Gastroesophageal sphincter (tissue), 3 donors: ENCODE results near the gene ADCY9.

Experiments used
- CTCF ChIP-seq, 4 experiments: fragments of 200-600 bp in 2 of 4; fragments of 450-650 bp in 2 of 4; sonication (generic) in 1 of 4; IDR thresholded peaks; one replicate each; pipeline ENCODE4 v1.5.1; 2017 to 2019; ENCODE audit warnings: antibody characterized with exemption in 4 of 4, mild to moderate bottlenecking in 2 of 4, moderate library complexity in 2 of 4
- EP300 ChIP-seq: sonication (generic); formaldehyde crosslinking; IDR thresholded peaks from one replicate; pipeline ENCODE4 v1.6.1; 2017; ENCODE audit warnings: antibody characterized with exemption, mild to moderate bottlenecking
- POLR2A ChIP-seq, 2 donors: fragments of 450-650 bp; IDR thresholded peaks; one replicate each; pipeline ENCODE4 v1.6.1; 2017; ENCODE audit warnings: antibody characterized with exemption in 2 of 2, mild to moderate bottlenecking in 2 of 2, moderate library complexity in 1 of 2

- TF ChIP-seq CTCF (IDR thresholded peaks at IDR 0.05) (no peak), EP300 (no peak), POLR2A (IDR thresholded peaks at IDR 0.05) (no peak)
Measured at GRCh38 chr16:4077174-4077649, 39.0 kb downstream of the ADCY9 start.
